ENCODE measurements around the gene KCNK3. TPM values are rescaled to one million over a fixed set of nuclear protein-coding genes. Genes with fewer than 3 reads are reported as not detected.

The KCNK3 gene
- total RNA-seq, 1 experiment from 2014 or later = 32.8 TPM

DNA sequence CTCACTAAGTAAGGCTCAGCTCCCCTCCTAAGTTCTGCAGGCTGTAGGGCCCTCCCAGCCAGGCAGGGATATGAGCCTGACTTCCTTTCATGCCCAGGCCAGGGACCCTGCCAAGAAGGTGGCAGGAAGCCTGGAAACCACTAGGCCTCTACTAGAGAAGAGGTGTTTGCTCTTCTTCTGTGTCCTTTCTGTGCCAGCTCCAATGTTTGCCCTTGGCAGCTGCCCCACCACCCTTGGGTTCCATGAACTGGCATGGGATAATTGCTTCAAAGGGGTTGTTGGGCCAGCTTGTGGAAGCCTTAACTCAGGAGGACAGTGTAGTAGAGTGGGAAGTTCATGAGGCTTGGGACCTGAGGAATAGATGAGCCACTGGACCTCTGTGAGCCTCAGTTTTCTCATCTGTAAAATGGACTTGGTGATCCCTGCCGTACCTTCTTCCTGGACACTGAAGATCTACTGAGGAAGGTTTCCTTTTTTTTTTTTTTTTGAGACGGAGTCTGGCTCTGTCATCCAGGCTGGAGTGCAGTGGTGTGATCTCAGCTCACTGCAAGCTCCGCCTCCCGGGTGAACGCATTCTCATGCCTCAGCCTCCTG lies 75.5 kb downstream of the KCNK3 start:
- Histone ChIP-seq H3K27ac (ENCODE audit: low read length) (peak overlapping the region; percentile 46; the same call in 1 of the 2 replicates), H3K36me3 (ENCODE audit: control insufficient read depth, insufficient read depth, low read length) (peaks cover 6% of the 10 kb centered on the region; the same call in 1 of the 2 replicates), H3K4me1 (ENCODE audit: control insufficient read depth, insufficient read depth, low read length) (peaks cover 74% of the 10 kb centered on the region), H3K9me3 (ENCODE audit: control insufficient read depth, insufficient read depth, low read depth, low read length) (no peaks in the 10 kb centered on the region), H3K4me3 (ENCODE audit: low read depth in 2 of 2, low read length in 2 of 2) (no peak overlapping the region), H3K27me3 (ENCODE audit: control insufficient read depth, insufficient read depth, low read length) (no peaks in the 10 kb centered on the region)
- DNase-seq (ENCODE audit: low read depth, low spot score) (no peak), ATAC-seq (no peak)
- intact Hi-C loops (cut with micrococcal nuclease; ENCODE audit: unreplicated experiment) (no loop called here), in situ Hi-C loops (cut with HindIII; ENCODE audit: low pct_unique_long_range_greater_than_20kb, low sequenced_read_pairs) (no loop called here)
- ChIA-PET POLR2A (no interaction called here), CTCF (interaction anchor here (1.2 kb wide), 1 partner anchor 154 kb away, joined by 3 read pairs; no protein-coding TSS in a partner anchor)
- no TSS peak for BruUV-seq (replicated peaks)
- TF ChIP-seq TCF7L2 (IDR thresholded peaks at IDR 0.05; ENCODE audit: low read depth, low read length) (no peak), SIN3A (IDR thresholded peaks at IDR 0.05; ENCODE audit: borderline replicate concordance, insufficient read depth, low read depth, low read length) (no peak), POLR2AphosphoS5 (IDR thresholded peaks at IDR 0.05; ENCODE audit: low read depth, low read length) (no peak)
- TF ChIP-seq, protein P1, sequence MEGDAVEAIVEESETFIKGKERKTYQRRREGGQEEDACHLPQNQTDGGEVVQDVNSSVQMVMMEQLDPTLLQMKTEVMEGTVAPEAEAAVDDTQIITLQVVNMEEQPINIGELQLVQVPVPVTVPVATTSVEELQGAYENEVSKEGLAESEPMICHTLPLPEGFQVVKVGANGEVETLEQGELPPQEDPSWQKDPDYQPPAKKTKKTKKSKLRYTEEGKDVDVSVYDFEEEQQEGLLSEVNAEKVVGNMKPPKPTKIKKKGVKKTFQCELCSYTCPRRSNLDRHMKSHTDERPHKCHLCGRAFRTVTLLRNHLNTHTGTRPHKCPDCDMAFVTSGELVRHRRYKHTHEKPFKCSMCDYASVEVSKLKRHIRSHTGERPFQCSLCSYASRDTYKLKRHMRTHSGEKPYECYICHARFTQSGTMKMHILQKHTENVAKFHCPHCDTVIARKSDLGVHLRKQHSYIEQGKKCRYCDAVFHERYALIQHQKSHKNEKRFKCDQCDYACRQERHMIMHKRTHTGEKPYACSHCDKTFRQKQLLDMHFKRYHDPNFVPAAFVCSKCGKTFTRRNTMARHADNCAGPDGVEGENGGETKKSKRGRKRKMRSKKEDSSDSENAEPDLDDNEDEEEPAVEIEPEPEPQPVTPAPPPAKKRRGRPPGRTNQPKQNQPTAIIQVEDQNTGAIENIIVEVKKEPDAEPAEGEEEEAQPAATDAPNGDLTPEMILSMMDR (IDR thresholded peaks at IDR 0.05) = no peak
- TF ChIP-seq, protein P2, sequence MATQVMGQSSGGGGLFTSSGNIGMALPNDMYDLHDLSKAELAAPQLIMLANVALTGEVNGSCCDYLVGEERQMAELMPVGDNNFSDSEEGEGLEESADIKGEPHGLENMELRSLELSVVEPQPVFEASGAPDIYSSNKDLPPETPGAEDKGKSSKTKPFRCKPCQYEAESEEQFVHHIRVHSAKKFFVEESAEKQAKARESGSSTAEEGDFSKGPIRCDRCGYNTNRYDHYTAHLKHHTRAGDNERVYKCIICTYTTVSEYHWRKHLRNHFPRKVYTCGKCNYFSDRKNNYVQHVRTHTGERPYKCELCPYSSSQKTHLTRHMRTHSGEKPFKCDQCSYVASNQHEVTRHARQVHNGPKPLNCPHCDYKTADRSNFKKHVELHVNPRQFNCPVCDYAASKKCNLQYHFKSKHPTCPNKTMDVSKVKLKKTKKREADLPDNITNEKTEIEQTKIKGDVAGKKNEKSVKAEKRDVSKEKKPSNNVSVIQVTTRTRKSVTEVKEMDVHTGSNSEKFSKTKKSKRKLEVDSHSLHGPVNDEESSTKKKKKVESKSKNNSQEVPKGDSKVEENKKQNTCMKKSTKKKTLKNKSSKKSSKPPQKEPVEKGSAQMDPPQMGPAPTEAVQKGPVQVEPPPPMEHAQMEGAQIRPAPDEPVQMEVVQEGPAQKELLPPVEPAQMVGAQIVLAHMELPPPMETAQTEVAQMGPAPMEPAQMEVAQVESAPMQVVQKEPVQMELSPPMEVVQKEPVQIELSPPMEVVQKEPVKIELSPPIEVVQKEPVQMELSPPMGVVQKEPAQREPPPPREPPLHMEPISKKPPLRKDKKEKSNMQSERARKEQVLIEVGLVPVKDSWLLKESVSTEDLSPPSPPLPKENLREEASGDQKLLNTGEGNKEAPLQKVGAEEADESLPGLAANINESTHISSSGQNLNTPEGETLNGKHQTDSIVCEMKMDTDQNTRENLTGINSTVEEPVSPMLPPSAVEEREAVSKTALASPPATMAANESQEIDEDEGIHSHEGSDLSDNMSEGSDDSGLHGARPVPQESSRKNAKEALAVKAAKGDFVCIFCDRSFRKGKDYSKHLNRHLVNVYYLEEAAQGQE (IDR thresholded peaks at IDR 0.05; ENCODE audit: insufficient read depth in 1 of 2, low read depth in 2 of 2, low read length in 1 of 2) = no peak

DNA sequence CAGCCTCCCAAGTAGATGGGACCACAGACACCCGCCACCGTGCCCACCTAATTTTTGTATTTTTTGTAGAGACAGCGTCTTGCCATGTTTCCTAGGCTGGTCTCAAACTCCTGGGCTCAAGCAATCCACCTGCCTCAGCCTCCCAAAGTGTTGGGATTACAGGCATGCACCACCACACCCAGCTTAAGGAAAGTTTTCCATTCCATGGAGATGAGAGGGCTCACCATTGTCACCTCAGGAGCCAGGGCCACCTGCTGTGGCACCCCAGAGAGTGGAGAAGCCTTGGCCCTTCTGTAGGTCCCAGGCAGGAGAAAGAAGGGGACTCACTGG lies 76.2 kb downstream of the KCNK3 start:
- Histone ChIP-seq H3K9me3 (ENCODE audit: control insufficient read depth, insufficient read depth, low read depth, low read length) (no peaks in the 10 kb centered on the region), H3K36me3 (ENCODE audit: control insufficient read depth, insufficient read depth, low read length) (peaks cover 6% of the 10 kb centered on the region; the same call in 1 of the 2 replicates), H3K27ac (ENCODE audit: low read length) (peak overlapping the region; percentile 64), H3K4me3 (ENCODE audit: low read depth in 2 of 2, low read length in 2 of 2) (no peak overlapping the region), H3K4me1 (ENCODE audit: control insufficient read depth, insufficient read depth, low read length) (peaks cover 68% of the 10 kb centered on the region), H3K27me3 (ENCODE audit: control insufficient read depth, insufficient read depth, low read length) (no peaks in the 10 kb centered on the region)
- TF ChIP-seq SIN3A (IDR thresholded peaks at IDR 0.05; ENCODE audit: borderline replicate concordance, insufficient read depth, low read depth, low read length) = no peak
- TF ChIP-seq TCF7L2 (IDR thresholded peaks at IDR 0.05; ENCODE audit: low read depth, low read length) = no peak
- TF ChIP-seq, protein P1 (IDR thresholded peaks at IDR 0.05) = no peak
- TF ChIP-seq, protein P2 (IDR thresholded peaks at IDR 0.05; ENCODE audit: insufficient read depth in 1 of 2, low read depth in 2 of 2, low read length in 1 of 2) = no peak
- no peak for TF ChIP-seq POLR2AphosphoS5 (IDR thresholded peaks at IDR 0.05; ENCODE audit: low read depth, low read length)
- intact Hi-C loops (cut with micrococcal nuclease; ENCODE audit: unreplicated experiment) (no loop called here), in situ Hi-C loops (cut with HindIII; ENCODE audit: low pct_unique_long_range_greater_than_20kb, low sequenced_read_pairs) (no loop called here)
- BruUV-seq (replicated peaks) = no TSS peak
- DNase-seq (ENCODE audit: low read depth, low spot score) = no peak
- no peak for ATAC-seq
- ChIA-PET POLR2A (interaction anchor here (0.6 kb wide), 1 partner anchor 143 kb away, joined by 15 read pairs; no protein-coding TSS in a partner anchor), CTCF (interaction anchor here (1.2 kb wide), 1 partner anchor 154 kb away, joined by 3 read pairs; no protein-coding TSS in a partner anchor)
